SU-DHL-6 (cell line): Measurements from ENCODE around the gene PPM1B.

Experiments used
- EZH2phosphoT487 ChIP-seq: fragments of 200-600 bp; sonication (generic), shearing (Covaris generic); conservative IDR thresholded peaks from 2 replicates; pipeline ENCODE4 v1.6.1; 2018; ENCODE audit warnings: mild to moderate bottlenecking, antibody characterized with exemption, low read length, moderate library complexity, mixed read lengths
- TF ChIP-seq, protein P1 (sequence below): fragments of 200-600 bp; sonication (generic); IDR thresholded peaks from one replicate; pipeline ENCODE4 v1.5.1; 2017; ENCODE audit warnings: antibody characterized with exemption, mild to moderate bottlenecking, low read length, moderate library complexity; ENCODE audit not compliant: insufficient read depth, poor library complexity, severe bottlenecking

DNA sequence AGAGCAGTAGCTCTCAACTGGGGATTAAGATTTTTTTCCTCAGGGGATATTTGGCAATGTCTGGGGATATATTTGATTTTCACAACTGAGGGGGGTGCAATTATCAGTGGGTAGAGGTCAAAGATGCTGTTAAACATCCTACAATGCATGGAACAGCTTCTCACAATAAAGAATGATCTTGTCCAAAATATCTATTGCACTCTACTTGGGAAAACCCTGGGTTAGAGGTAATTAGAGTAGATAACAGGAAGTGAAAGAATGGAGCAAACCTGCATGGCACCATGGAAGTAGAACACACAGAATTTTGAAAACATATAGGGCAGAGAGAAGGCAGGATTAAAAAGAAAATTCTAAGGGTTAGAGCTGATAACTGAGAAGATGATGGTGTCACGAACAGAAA, 26.4 kb upstream of the PPM1B start:
- TF ChIP-seq, protein P1, sequence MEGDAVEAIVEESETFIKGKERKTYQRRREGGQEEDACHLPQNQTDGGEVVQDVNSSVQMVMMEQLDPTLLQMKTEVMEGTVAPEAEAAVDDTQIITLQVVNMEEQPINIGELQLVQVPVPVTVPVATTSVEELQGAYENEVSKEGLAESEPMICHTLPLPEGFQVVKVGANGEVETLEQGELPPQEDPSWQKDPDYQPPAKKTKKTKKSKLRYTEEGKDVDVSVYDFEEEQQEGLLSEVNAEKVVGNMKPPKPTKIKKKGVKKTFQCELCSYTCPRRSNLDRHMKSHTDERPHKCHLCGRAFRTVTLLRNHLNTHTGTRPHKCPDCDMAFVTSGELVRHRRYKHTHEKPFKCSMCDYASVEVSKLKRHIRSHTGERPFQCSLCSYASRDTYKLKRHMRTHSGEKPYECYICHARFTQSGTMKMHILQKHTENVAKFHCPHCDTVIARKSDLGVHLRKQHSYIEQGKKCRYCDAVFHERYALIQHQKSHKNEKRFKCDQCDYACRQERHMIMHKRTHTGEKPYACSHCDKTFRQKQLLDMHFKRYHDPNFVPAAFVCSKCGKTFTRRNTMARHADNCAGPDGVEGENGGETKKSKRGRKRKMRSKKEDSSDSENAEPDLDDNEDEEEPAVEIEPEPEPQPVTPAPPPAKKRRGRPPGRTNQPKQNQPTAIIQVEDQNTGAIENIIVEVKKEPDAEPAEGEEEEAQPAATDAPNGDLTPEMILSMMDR, result no peak
- TF ChIP-seq EZH2phosphoT487, result no peak
